Measurements from ENCODE around the gene TMEM272. TPM values are rescaled to one million over a fixed set of nuclear protein-coding genes. Genes with fewer than 3 reads are reported as not detected.

The TMEM272 gene
- total and polyA plus RNA-seq, 2 of the 4 experiments (the other 2 are of a cell fraction), result not detected

DNA sequence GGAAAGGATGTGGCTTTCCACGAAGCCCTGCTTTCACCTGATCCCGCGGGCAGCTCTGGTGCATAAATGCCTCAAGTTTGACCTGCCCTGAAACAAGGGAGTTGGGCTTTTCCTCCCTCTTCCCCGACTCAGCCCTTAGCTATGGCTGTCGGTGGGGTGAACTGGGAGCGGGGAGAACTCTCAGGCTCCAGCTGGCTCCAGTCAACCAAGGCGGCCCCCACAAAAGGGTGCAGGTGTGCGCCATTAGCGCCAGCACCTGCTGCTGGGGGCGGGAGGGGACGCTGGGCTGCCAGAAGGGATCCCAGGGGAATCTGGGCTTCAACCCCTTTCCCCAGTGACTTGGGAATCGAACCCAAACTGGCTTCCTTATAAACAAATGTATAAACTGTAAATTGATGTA is 33.9 kb downstream of the TMEM272 start:
- Histone ChIP-seq H3K9me3 (ENCODE audit: control insufficient read depth, insufficient read depth, low read length) (no peaks in the 10 kb centered on the region), H2AFZ (replicated peaks; ENCODE audit: low read length, poor library complexity) (peak overlapping the region; percentile 44), H3K79me1 (ENCODE audit: low read depth in 1 of 2, low read length in 2 of 2) (no peaks in the 10 kb centered on the region), H2BK120ac (ENCODE audit: low read depth, low read length) (no peak overlapping the region), H2AK9ac (replicated peaks; ENCODE audit: low read depth, low read length, poor library complexity) (no peak overlapping the region), H3K9me1 (ENCODE audit: insufficient read depth, low read length) (peaks cover 4% of the 10 kb centered on the region; the same call in 1 of the 2 replicates), H3K18ac (ENCODE audit: low read depth, low read length) (no peak overlapping the region), H4K20me1 (ENCODE audit: insufficient read depth, low read length) (no peaks in the 10 kb centered on the region), H2BK20ac (ENCODE audit: low read depth, low read length) (no peak overlapping the region), H3K27me3 (ENCODE audit: control insufficient read depth, insufficient read depth, low read length) (peaks cover 6% of the 10 kb centered on the region), H4K5ac (ENCODE audit: low read depth, low read length) (no peak overlapping the region), H3K27ac (ENCODE audit: insufficient read depth, low read length) (no peak overlapping the region), H4K91ac (ENCODE audit: insufficient read depth, low read depth, low read length) (no peak overlapping the region), H3K4me2 (ENCODE audit: low read depth, low read length) (no peak overlapping the region), H3K36me3 (ENCODE audit: control insufficient read depth, insufficient read depth, low read length) (no peaks in the 10 kb centered on the region), H3K9ac (ENCODE audit: low read depth, low read length) (no peak overlapping the region), H3K4me1 (ENCODE audit: control insufficient read depth, insufficient read depth, low read length) (no peaks in the 10 kb centered on the region), H3K4ac (ENCODE audit: low read depth, low read length) (no peak overlapping the region), H2AK5ac (ENCODE audit: low read depth, low read length) (no peak overlapping the region), H3K23ac (ENCODE audit: low read depth, low read length) (no peak overlapping the region), H4K8ac (ENCODE audit: low read depth in 2 of 2, low read length in 2 of 2) (no peak overlapping the region), H2BK5ac (ENCODE audit: low read depth, low read length, poor library complexity, severe bottlenecking) (no peak overlapping the region), H3K14ac (replicated peaks; ENCODE audit: low read depth, low read length) (no peak overlapping the region), H2BK15ac (ENCODE audit: low read depth, low read length) (no peak overlapping the region), H3K56ac (ENCODE audit: extremely low read depth, insufficient read depth, low read length) (no peak overlapping the region), H3K4me3 (ENCODE audit: insufficient read depth, low read depth, low read length) (no peak overlapping the region)
- dilution Hi-C loops (cut with HindIII; ENCODE audit: low sequenced_read_pairs, unreplicated experiment), result no loop called here
- BruUV-seq (replicated peaks), result no TSS peak
- intact Hi-C loops (cut with micrococcal nuclease), result loop anchor here (10.0 kb wide), 1 partner anchor 204 kb away; the partner anchor contains the start of genes ALG11 and ATP7B
- WGBS, 2 experiments (ENCODE audit: extremely low coverage in 2 of 2, insufficient read length in 1 of 2), result 57% methylated on average over 4 of the region's 12 CpGs; no CpG with 5 or more reads in 1 of the 2 experiments
- ChIA-PET POLR2A (ENCODE audit: unreplicated experiment) (no interaction called here), CTCF (interaction anchor here (1.3 kb wide), 1 partner anchor 13 kb away, joined by 3 read pairs; no protein-coding TSS in a partner anchor)
- DNase-seq (no peak), ATAC-seq (ENCODE audit: low read depth) (no peak)
- no peak for TF ChIP-seq RCOR1 (IDR thresholded peaks at IDR 0.05; ENCODE audit: insufficient replicate concordance, low read length)
- in situ Hi-C loops (cut with MboI; ENCODE audit: low sequenced_read_pairs), result loop anchor here (10.0 kb wide), 1 partner anchor 314 kb away; the partner anchor contains the start of gene NEK5
